SK-N-MC (cell line): ENCODE results near the gene SAMM50.

Experiments used
- EZH2 ChIP-seq: fragments of 200-600 bp; sonication (generic); IDR thresholded peaks from one replicate; pipeline ENCODE4 v1.6.1; 2017; ENCODE audit warnings: antibody characterized with exemption
- FOXP2 ChIP-seq: optimal IDR thresholded peaks from 2 replicates; pipeline ENCODE3; 2011; ENCODE audit warnings: mild to moderate bottlenecking, moderate library complexity; ENCODE audit not compliant: insufficient read depth; ENCODE audit errors: extremely low read length, control extremely low read depth
- POLR2AphosphoS5 ChIP-seq: IDR thresholded peaks from 2 replicates; pipeline ENCODE4 v1.6.1; 2012; ENCODE audit warnings: mild to moderate bottlenecking, low read depth, low read length, borderline replicate concordance

- no peak for TF ChIP-seq EZH2
- no peak for TF ChIP-seq POLR2AphosphoS5
- no peak for TF ChIP-seq FOXP2
Observed at GRCh38 chr22:43994416-43994815, 39.2 kb downstream of the SAMM50 start.
